Adrenal gland (tissue), 12 donors: ENCODE results near the gene PIK3R2. TPM values are rescaled to one million over a fixed set of nuclear protein-coding genes. Genes with fewer than 3 reads are reported as not detected.
A peak's percentile ranks its signal among the peaks of the same experiment; 100 is the strongest.

Experiments
- DNase-seq, 7 donors: peaks; one replicate each; pipeline ENCODE4 v3.0.0-alpha.2; 2019 to 2020
- H3K27ac ChIP-seq, 5 donors: fragments of 200-600 bp; sonication (generic) in 4 of 5; 1 replicate in 3 of 5; 2 replicates in 2 of 5; pipeline versions ENCODE4 v1.5.1 to v1.8.0; 2016 to 2020; ENCODE audit warnings: mild to moderate bottlenecking in 1 of 5
- H3K27me3 ChIP-seq: fragments of 200-600 bp; 2 replicates; pipeline ENCODE4 v1.8.0; 2021
- H3K36me3 ChIP-seq, 2 donors: fragments of 200-600 bp; replicated peaks in 1 of 2; 1 replicate in 1 of 2; 2 replicates in 1 of 2; pipeline versions ENCODE4 v1.5.1 to v1.8.0; 2018 to 2022
- H3K4me1 ChIP-seq, 2 donors: fragments of 200-600 bp; replicated peaks in 1 of 2; 1 replicate in 1 of 2; 2 replicates in 1 of 2; pipeline versions ENCODE4 v1.5.1 to v1.8.0; 2018 to 2021
- H3K4me3 ChIP-seq, 4 donors: fragments of 200-600 bp; sonication (generic) in 3 of 4; one replicate each; pipeline ENCODE4 v1.5.1; 2016 to 2018
- H3K9me3 ChIP-seq, 3 donors: fragments of 200-600 bp; sonication (generic) in 1 of 3; replicated peaks in 1 of 3; 1 replicate in 2 of 3; 2 replicates in 1 of 3; pipeline versions ENCODE4 v1.5.1 to v1.8.0; 2016 to 2021
- CTCF ChIP-seq, 6 experiments: fragments of 450-650 bp in 4 of 6; fragments of 200-600 bp in 2 of 6; sonication (generic) in 1 of 6; IDR thresholded peaks; 1 replicate in 5 of 6; 2 replicates in 1 of 6; pipeline versions ENCODE4 v1.5.1 to v1.8.0; 2016 to 2021; ENCODE audit warnings: antibody characterized with exemption in 6 of 6, mild to moderate bottlenecking in 2 of 6, moderate library complexity in 1 of 6
- POLR2A ChIP-seq, 2 donors: fragments of 450-650 bp; IDR thresholded peaks; one replicate each; pipeline ENCODE4 v1.6.1; 2017; ENCODE audit warnings: antibody characterized with exemption in 2 of 2, mild to moderate bottlenecking in 2 of 2, moderate library complexity in 1 of 2
- WGBS, 4 donors: extraction: QIAGEN DNeasy Blood & Tissue Kit in 2 of 4; methylation state at CpG; one replicate each; pipeline versions ENCODE4 v1.1.5 to v1.1.7; 2013 to 2017; 5-methylcytosine and 5-hydroxymethylcytosine counted together
- intact Hi-C, 2 donors: fragments of 100-400 bp; cut with DNase I; formaldehyde crosslinking; loops; one replicate each; pipeline versions ENCODE4 v1.14.1 to v1.15.0; 2022 to 2023
- polyA plus RNA-seq, 3 donors: library from polyadenylated mRNA; stranded (reverse); fragments of 200-250 nt in 2 of 3; fragments of 350-450 nt in 1 of 3; fragmentation: Illumina TruSeq in 1 of 3; extraction: RNeasy Lipid Tissue Mini Kit (QIAGEN cat#74804) in 1 of 3; gene quantifications; one replicate each; pipeline ENCODE4 v1.2.3, GENCODE V29; 2013 to 2014
- total RNA-seq, 9 donors: library from RNA; depleted of rRNA in 4 of 9; stranded (reverse); fragments of >200 nt in 4 of 9; fragments of 120-200 nt in 1 of 9; fragmentation: NEBNext Ultra II Directional in 1 of 9; extraction: Animal tissue kit (Norgen Biotek cat#: 25700) in 1 of 9; gene quantifications; one replicate each; pipeline versions ENCODE4 v1.1.0 to v1.2.4, GENCODE V29; 2013 to 2023
- donor health status: healthy with polysubstance abuse.
- donor health status: Bipolar disorder and iron deficiency.
- donor health status: DM: yes; HTN: yes; CAD: no.
- donor health status: DM: no; HTN: no; CAD: no.
- donor health status: DM: no; HTN: no; CAD: no.
- donor health status: DM: yes; HTN: yes; CAD: no.

Gene PIK3R2
- total and polyA plus RNA-seq, 12 donors: 6.7 to 124 (median 58.5) TPM

GRCh38 chr19:18123819-18124218, 29.1 kb upstream of the PIK3R2 start:
- 74 to 88% (median 83%) methylated on average over 22 to 26 of the region's 26 CpGs for WGBS, 4 donors
- Histone ChIP-seq H3K36me3 (peaks cover 0 to 31% of the 10 kb centered on the region in 2 donors), H3K9me3 (no peaks in the 10 kb centered on the region), H3K4me3 (no peak overlapping the region), H3K4me1 (peaks cover 0 to 6% of the 10 kb centered on the region in 2 donors), H3K27me3 (no peaks in the 10 kb centered on the region), H3K27ac (peak overlapping the region in 2 of 5 donors; percentile 20 to 74)
- intact Hi-C loops: no loop called here
- TF ChIP-seq POLR2A (IDR thresholded peaks at IDR 0.05): no peak
- no peak for TF ChIP-seq CTCF (IDR thresholded peaks at IDR 0.05)
- DNase-seq: peak in 1 of 7 donors; percentile 41

- H3K27ac ChIP-seq: no peak overlapping the region
- H3K9me3 ChIP-seq: no peaks in the 10 kb centered on the region
- intact Hi-C loops: no loop called here
- 66 to 84% (median 71%) methylated on average over 2 of the region's 2 CpGs for WGBS, 4 donors
- no peak for TF ChIP-seq POLR2A (IDR thresholded peaks at IDR 0.05)
- TF ChIP-seq CTCF (IDR thresholded peaks at IDR 0.05): no peak
- peaks cover 0 to 46% of the 10 kb centered on the region in 2 donors for H3K36me3 ChIP-seq
- no peaks in the 10 kb centered on the region for H3K27me3 ChIP-seq
- no peak overlapping the region for H3K4me3 ChIP-seq
- DNase-seq: no peak
- no peaks in the 10 kb centered on the region for H3K4me1 ChIP-seq
These were observed 26.9 kb upstream of the PIK3R2 start for GRCh38 chr19:18126097-18126496.

- 78 to 90% (median 84%) methylated on average over 2 to 3 of the region's 3 CpGs for WGBS, 4 donors
- peaks cover 0 to 58% of the 10 kb centered on the region in 2 donors for H3K36me3 ChIP-seq
These were observed 24.9 kb upstream of the PIK3R2 start for GRCh38 chr19:18128044-18128443.

GRCh38 chr19:18128805-18129204, 24.2 kb upstream of the PIK3R2 start:
- H3K27ac ChIP-seq: no peak overlapping the region
- 89 to 98% (median 96%) methylated on average over 10 to 12 of the region's 12 CpGs for WGBS, 4 donors
- H3K4me1 ChIP-seq: no peaks in the 10 kb centered on the region
- peaks cover 0 to 57% of the 10 kb centered on the region in 2 donors for H3K36me3 ChIP-seq
- no peaks in the 10 kb centered on the region for H3K27me3 ChIP-seq
- intact Hi-C loops: no loop called here
- no peak for DNase-seq
- TF ChIP-seq CTCF (IDR thresholded peaks at IDR 0.05) (no peak), POLR2A (IDR thresholded peaks at IDR 0.05) (no peak)
- H3K9me3 ChIP-seq: no peaks in the 10 kb centered on the region
- no peak overlapping the region for H3K4me3 ChIP-seq

More at GRCh38 chr19:18128044-18128443, 24.9 kb upstream of the PIK3R2 start:
- TF ChIP-seq CTCF (IDR thresholded peaks at IDR 0.05): no peak
- TF ChIP-seq POLR2A (IDR thresholded peaks at IDR 0.05): no peak
- Histone ChIP-seq H3K27me3 (no peaks in the 10 kb centered on the region), H3K4me3 (no peak overlapping the region), H3K27ac (no peak overlapping the region), H3K4me1 (no peaks in the 10 kb centered on the region), H3K9me3 (no peaks in the 10 kb centered on the region)
- intact Hi-C loops: no loop called here
- no peak for DNase-seq
